ENCODE measurements around the gene POLR1F. TPM values are rescaled to one million over a fixed set of nuclear protein-coding genes. Genes with fewer than 3 reads are reported as not detected.

Gene POLR1F
- total and polyA plus RNA-seq, 9 of the 15 experiments (the other 6 are each of a cell fraction or from before 2014, with no cell fraction given) = 17.5 to 95.3 (median 32.7) TPM

GRCh38 chr7:19708397-19709248 lies at the start of gene POLR1F (continued):
- TF ChIP-seq CEBPG (CRISPR knock-in tag; IDR thresholded peaks at IDR 0.05) (0 out of 2 replicates have a peak, but pooled peaks have one; percentile 29), CEBPG (tag; conservative IDR thresholded peaks at IDR 0.05 in 1 of 2, IDR thresholded peaks at IDR 0.05 in 1 of 2) (no peak), RNF2 (IDR thresholded peaks at IDR 0.05) (peak; percentile 51; the same call in 1 of the 2 replicates), ZNF316 (IDR thresholded peaks at IDR 0.05) (no peak), JUN (IDR thresholded peaks at IDR 0.05; ENCODE audit: borderline replicate concordance, low read depth, low read length) (peak; percentile 65; the same call in 1 of the 2 replicates), JUN (CRISPR knock-in tag; IDR thresholded peaks at IDR 0.05; ENCODE audit: borderline replicate concordance) (no peak), TOE1 (IDR thresholded peaks at IDR 0.05; ENCODE audit: borderline replicate concordance) (0 out of 2 replicates have a peak, but pooled peaks have one; percentile 27), TOE1 (CRISPR knock-in tag; IDR thresholded peaks at IDR 0.05; ENCODE audit: borderline replicate concordance, low read depth) (no peak), CREB1 (IDR thresholded peaks at IDR 0.05) (peak; percentile 99), CREB1 (CRISPR knock-in tag; IDR thresholded peaks at IDR 0.05) (peak; percentile 99), L3MBTL2 (IDR thresholded peaks at IDR 0.05) (peak; percentile 95), PTRF (tag; IDR thresholded peaks at IDR 0.05) (no peak), MEF2A (IDR thresholded peaks at IDR 0.05; ENCODE audit: control insufficient read depth, low read depth, low read length) (no peak), RBM25 (IDR thresholded peaks at IDR 0.05; ENCODE audit: low read depth, low read length, severe bottlenecking) (no peak), RCOR1 (IDR thresholded peaks at IDR 0.05; ENCODE audit: borderline replicate concordance in 1 of 2, low read depth in 2 of 2, low read length in 2 of 2) (peak in 1 of 2 experiments; percentile 61; a peak in 1 of 4 replicates), NCOA4 (IDR thresholded peaks at IDR 0.05; ENCODE audit: partially characterized antibody) (no peak), POLR2AphosphoS5 (IDR thresholded peaks at IDR 0.05; ENCODE audit: control insufficient read depth, insufficient read depth, low read depth, low read length) (peak; percentile 74), HBP1 (CRISPR knock-in tag; IDR thresholded peaks at IDR 0.05) (no peak), NR2C2 (CRISPR knock-in tag; IDR thresholded peaks at IDR 0.05) (no peak), NR2C2 (tag; IDR thresholded peaks at IDR 0.05) (peak; percentile 19; the same call in 1 of the 2 replicates), POLR2B (IDR thresholded peaks at IDR 0.05; ENCODE audit: low read depth, partially characterized antibody) (peak; percentile 79), CTBP1 (IDR thresholded peaks at IDR 0.05; ENCODE audit: borderline replicate concordance) (peak; percentile 56; the same call in 1 of the 2 replicates), ZBTB11 (CRISPR knock-in tag; IDR thresholded peaks at IDR 0.05) (no peak), ZNF589 (CRISPR knock-in tag; IDR thresholded peaks at IDR 0.05; ENCODE audit: low read depth) (0 out of 2 replicates have a peak, but pooled peaks have one; percentile 52)

All from K562 (cell line).